ENCODE results near the gene CLDN11.

DNA sequence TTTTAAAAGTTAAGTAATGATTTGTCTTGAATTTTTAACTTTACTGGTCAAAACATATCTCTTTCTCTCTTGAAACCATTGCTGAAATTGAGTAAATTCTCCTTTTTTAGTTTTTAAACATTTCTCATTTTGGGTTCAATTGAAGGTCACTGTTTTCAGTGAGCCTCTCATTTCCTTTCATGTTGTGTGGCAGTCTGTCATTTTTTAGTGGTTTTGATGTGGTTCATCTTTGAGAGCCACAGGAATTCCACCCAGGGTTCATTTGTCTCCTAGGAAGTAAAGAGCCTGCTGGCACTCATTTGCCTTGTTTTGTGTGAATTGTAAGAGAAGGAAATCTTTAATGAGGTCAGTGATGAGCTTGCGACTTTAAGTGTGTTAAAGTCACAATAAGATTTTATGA, 10.4 kb downstream of the CLDN11 start:
- TF ChIP-seq, protein P1, sequence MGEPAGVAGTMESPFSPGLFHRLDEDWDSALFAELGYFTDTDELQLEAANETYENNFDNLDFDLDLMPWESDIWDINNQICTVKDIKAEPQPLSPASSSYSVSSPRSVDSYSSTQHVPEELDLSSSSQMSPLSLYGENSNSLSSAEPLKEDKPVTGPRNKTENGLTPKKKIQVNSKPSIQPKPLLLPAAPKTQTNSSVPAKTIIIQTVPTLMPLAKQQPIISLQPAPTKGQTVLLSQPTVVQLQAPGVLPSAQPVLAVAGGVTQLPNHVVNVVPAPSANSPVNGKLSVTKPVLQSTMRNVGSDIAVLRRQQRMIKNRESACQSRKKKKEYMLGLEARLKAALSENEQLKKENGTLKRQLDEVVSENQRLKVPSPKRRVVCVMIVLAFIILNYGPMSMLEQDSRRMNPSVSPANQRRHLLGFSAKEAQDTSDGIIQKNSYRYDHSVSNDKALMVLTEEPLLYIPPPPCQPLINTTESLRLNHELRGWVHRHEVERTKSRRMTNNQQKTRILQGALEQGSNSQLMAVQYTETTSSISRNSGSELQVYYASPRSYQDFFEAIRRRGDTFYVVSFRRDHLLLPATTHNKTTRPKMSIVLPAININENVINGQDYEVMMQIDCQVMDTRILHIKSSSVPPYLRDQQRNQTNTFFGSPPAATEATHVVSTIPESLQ (CRISPR knock-in tag; IDR thresholded peaks at IDR 0.05) = no peak
- TF ChIP-seq ZBTB21 (CRISPR knock-in tag; IDR thresholded peaks at IDR 0.05; ENCODE audit: borderline replicate concordance) (no peak), CBFB (CRISPR knock-in tag; IDR thresholded peaks at IDR 0.05; ENCODE audit: low read depth) (no peak), GTF2I (CRISPR knock-in tag; conservative IDR thresholded peaks at IDR 0.05) (no peak), ZNF423 (CRISPR knock-in tag; IDR thresholded peaks at IDR 0.05) (no peak), ESRRA (CRISPR knock-in tag; IDR thresholded peaks at IDR 0.05; ENCODE audit: borderline replicate concordance) (no peak), NFE2L1 (CRISPR knock-in tag; IDR thresholded peaks at IDR 0.05) (no peak), RELA (CRISPR knock-in tag; IDR thresholded peaks at IDR 0.05; ENCODE audit: borderline replicate concordance) (no peak), SOX15 (CRISPR knock-in tag; IDR thresholded peaks at IDR 0.05) (no peak)
- TF ChIP-seq, protein P2, sequence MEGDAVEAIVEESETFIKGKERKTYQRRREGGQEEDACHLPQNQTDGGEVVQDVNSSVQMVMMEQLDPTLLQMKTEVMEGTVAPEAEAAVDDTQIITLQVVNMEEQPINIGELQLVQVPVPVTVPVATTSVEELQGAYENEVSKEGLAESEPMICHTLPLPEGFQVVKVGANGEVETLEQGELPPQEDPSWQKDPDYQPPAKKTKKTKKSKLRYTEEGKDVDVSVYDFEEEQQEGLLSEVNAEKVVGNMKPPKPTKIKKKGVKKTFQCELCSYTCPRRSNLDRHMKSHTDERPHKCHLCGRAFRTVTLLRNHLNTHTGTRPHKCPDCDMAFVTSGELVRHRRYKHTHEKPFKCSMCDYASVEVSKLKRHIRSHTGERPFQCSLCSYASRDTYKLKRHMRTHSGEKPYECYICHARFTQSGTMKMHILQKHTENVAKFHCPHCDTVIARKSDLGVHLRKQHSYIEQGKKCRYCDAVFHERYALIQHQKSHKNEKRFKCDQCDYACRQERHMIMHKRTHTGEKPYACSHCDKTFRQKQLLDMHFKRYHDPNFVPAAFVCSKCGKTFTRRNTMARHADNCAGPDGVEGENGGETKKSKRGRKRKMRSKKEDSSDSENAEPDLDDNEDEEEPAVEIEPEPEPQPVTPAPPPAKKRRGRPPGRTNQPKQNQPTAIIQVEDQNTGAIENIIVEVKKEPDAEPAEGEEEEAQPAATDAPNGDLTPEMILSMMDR (IDR thresholded peaks at IDR 0.05) = no peak
- TF ChIP-seq, protein P3, sequence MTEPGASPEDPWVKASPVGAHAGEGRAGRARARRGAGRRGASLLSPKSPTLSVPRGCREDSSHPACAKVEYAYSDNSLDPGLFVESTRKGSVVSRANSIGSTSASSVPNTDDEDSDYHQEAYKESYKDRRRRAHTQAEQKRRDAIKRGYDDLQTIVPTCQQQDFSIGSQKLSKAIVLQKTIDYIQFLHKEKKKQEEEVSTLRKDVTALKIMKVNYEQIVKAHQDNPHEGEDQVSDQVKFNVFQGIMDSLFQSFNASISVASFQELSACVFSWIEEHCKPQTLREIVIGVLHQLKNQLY (CRISPR knock-in tag; IDR thresholded peaks at IDR 0.05) = no peak
- TF ChIP-seq, protein P4, sequence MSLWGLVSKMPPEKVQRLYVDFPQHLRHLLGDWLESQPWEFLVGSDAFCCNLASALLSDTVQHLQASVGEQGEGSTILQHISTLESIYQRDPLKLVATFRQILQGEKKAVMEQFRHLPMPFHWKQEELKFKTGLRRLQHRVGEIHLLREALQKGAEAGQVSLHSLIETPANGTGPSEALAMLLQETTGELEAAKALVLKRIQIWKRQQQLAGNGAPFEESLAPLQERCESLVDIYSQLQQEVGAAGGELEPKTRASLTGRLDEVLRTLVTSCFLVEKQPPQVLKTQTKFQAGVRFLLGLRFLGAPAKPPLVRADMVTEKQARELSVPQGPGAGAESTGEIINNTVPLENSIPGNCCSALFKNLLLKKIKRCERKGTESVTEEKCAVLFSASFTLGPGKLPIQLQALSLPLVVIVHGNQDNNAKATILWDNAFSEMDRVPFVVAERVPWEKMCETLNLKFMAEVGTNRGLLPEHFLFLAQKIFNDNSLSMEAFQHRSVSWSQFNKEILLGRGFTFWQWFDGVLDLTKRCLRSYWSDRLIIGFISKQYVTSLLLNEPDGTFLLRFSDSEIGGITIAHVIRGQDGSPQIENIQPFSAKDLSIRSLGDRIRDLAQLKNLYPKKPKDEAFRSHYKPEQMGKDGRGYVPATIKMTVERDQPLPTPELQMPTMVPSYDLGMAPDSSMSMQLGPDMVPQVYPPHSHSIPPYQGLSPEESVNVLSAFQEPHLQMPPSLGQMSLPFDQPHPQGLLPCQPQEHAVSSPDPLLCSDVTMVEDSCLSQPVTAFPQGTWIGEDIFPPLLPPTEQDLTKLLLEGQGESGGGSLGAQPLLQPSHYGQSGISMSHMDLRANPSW (CRISPR knock-in tag; conservative IDR thresholded peaks at IDR 0.05; ENCODE audit: low read depth) = no peak

Data from WTC11 (cell line).